HG03457 (cell line): Measurements from ENCODE around the gene USP31.

ENCODE experiments used
- ATAC-seq: cut with Tn5 transposase; IDR thresholded peaks from one replicate; pipeline ENCODE4 v1.9.1; 2021; ENCODE audit warnings: moderate number of reproducible peaks; ENCODE audit not compliant: unreplicated experiment

USP31 gene

DNA sequence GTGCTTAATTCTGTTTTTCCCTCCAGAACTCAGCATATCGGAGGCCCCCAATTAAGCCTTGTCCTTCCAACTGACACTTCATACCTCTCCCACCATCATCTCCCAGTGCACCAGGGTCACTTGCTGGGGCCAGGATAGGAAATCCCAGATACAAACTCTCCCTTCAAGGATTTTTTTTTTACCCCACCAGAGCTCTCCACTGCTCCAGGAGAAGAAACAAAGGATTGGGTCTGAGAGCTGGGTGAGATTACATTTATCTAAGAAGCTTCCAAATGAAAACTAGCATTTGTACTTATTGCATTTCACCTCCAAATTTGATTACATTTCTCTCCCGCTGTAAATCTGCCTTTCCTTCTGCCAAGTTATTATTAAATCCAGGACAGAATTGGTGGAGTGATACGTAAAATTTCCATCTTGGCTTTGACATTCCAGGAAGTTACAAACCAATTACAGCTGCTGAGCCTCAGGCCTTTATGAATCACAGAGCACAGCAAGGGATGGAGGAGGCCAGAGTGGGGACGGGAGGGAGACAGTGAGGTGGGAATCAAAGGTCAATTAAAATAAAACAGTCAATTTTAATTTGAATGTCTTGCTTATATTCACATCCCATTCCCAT is 123.5 kb downstream of the USP31 start:
- ATAC-seq, result no peak

- ATAC-seq, result no peak
Observed at GRCh38 chr16:23024044-23024443, 125.2 kb downstream of the USP31 start.

- ATAC-seq, result no peak
Observed at GRCh38 chr16:23020084-23020483, 129.2 kb downstream of the USP31 start.

DNA sequence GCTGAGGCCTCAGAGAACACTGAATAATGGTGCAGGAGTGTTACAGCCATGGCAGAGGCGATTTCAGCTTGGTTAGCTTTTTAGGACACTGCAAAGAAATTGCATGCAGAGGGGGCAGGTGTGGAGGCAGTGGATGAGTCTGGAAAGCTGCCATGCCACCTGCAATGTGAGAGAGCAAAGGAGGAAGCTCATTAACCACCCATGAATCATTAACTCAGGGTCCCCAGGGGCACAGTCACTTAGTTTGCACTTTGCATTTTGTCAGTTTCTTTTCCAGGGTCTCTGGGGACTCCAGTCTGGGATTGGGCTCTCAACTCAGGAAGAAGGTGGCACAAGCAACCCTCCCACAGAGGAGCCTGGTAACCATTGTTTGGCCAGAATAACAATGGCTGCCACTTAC is 132.9 kb downstream of the USP31 start:
- ATAC-seq, result no peak

- ATAC-seq, result no peak
Observed at GRCh38 chr16:23015580-23015979, 133.7 kb downstream of the USP31 start.

GRCh38 chr16:23014592-23014991 is 134.7 kb downstream of the USP31 start:
- no peak for ATAC-seq
